ENCODE data around the gene NDEL1. TPM values are rescaled to one million over a fixed set of nuclear protein-coding genes. Genes with fewer than 3 reads are reported as not detected.

NDEL1 gene
- total and polyA plus RNA-seq, 4 donors = 15.3 to 52.3 (median 35.4) TPM

DNA sequence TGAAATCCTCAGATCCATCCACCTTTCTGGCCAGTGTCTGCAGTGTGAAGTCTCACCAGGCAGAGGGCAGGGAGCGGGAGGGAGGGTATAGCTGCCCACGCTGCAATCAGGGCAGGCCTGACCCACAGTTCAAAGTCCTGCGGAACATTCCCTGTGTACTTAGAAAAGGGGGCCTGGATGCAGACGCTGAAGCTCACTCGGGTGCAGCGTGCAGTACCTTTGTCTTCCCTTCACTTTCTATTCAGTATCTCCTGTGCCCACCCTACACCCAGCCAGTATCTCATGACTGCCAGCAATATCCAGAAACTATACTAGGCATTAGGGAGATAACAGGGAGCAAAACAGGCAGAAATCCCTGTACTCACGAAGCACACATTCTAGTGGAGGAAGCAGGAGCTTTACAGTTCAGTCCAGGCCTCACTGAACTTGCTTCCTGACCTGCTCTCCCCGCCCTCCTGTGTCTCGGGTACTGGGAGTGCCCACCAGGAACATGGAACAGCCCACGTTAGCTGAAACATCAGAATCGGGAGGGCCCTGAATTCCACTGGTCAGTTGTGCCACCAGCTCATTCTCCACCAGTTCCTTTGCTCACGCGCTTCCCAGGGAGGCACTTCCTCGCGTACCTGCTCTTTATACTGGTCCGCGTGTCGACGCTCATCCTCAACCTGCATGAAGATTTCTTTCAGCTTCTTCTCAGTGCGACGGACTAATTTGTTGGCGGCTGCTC lies 42.2 kb downstream of the NDEL1 start:
- Histone ChIP-seq H3K4me3 (ENCODE audit: low read depth in 1 of 3, low read length in 3 of 3) (no peak overlapping the region), H3K36me3 (ENCODE audit: control insufficient read depth in 4 of 4, insufficient read depth in 3 of 4, low read depth in 1 of 4, low read length in 3 of 4) (peaks cover 0 to 56% (median 36%) of the 10 kb centered on the region in 4 donors), H3K9ac (ENCODE audit: low read depth in 1 of 2, low read length in 2 of 2) (peak overlapping the region in 1 of 2 donors; percentile 19), H3K27me3 (ENCODE audit: control insufficient read depth in 4 of 4, insufficient read depth in 4 of 4, low read length in 3 of 4) (no peaks in the 10 kb centered on the region), H3K9me3 (ENCODE audit: control insufficient read depth in 4 of 4, low read length in 3 of 4) (no peaks in the 10 kb centered on the region), H3K4me1 (ENCODE audit: control insufficient read depth in 4 of 4, insufficient read depth in 4 of 4, low read length in 3 of 4) (peaks cover 3 to 23% (median 16%) of the 10 kb centered on the region in 4 donors), H3K27ac (ENCODE audit: low read depth in 1 of 2, low read length in 2 of 2) (peak overlapping the region; percentile 50 to 53)
- TF ChIP-seq RAD21 (IDR thresholded peaks at IDR 0.05) (peak; percentile 50 to 67), MAX (IDR thresholded peaks at IDR 0.05) (peak; percentile 76), JUND (IDR thresholded peaks at IDR 0.05) (peak; percentile 48 to 53), SP1 (IDR thresholded peaks at IDR 0.05) (peak; percentile 86), ATF3 (IDR thresholded peaks at IDR 0.05) (no peak), TAF1 (conservative IDR thresholded peaks at IDR 0.05) (no peak), NR2F2 (IDR thresholded peaks at IDR 0.05) (no peak), GABPA (IDR thresholded peaks at IDR 0.05 in 1 of 2, conservative IDR thresholded peaks at IDR 0.05 in 1 of 2) (no peak), CTCF (IDR thresholded peaks at IDR 0.05; ENCODE audit: low read depth, low read length, missing input control) (no peak), FOXA1 (IDR thresholded peaks at IDR 0.05) (peak; percentile 56), HNF4G (IDR thresholded peaks at IDR 0.05) (peak; percentile 93), EGR1 (IDR thresholded peaks at IDR 0.05; ENCODE audit: low read depth in 2 of 2) (peak in 1 of 2 donors; percentile 63), RXRA (IDR thresholded peaks at IDR 0.05) (peak; percentile 87 to 91), HNF4A (conservative IDR thresholded peaks at IDR 0.05) (peak; percentile 98 to 99), FOXA2 (IDR thresholded peaks at IDR 0.05) (peak; percentile 87), YY1 (IDR thresholded peaks at IDR 0.05) (peak; percentile 41)
- TF ChIP-seq, protein P1, sequence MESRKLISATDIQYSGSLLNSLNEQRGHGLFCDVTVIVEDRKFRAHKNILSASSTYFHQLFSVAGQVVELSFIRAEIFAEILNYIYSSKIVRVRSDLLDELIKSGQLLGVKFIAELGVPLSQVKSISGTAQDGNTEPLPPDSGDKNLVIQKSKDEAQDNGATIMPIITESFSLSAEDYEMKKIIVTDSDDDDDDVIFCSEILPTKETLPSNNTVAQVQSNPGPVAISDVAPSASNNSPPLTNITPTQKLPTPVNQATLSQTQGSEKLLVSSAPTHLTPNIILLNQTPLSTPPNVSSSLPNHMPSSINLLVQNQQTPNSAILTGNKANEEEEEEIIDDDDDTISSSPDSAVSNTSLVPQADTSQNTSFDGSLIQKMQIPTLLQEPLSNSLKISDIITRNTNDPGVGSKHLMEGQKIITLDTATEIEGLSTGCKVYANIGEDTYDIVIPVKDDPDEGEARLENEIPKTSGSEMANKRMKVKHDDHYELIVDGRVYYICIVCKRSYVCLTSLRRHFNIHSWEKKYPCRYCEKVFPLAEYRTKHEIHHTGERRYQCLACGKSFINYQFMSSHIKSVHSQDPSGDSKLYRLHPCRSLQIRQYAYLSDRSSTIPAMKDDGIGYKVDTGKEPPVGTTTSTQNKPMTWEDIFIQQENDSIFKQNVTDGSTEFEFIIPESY (IDR thresholded peaks at IDR 0.05) = no peak
- TF ChIP-seq, protein P2, sequence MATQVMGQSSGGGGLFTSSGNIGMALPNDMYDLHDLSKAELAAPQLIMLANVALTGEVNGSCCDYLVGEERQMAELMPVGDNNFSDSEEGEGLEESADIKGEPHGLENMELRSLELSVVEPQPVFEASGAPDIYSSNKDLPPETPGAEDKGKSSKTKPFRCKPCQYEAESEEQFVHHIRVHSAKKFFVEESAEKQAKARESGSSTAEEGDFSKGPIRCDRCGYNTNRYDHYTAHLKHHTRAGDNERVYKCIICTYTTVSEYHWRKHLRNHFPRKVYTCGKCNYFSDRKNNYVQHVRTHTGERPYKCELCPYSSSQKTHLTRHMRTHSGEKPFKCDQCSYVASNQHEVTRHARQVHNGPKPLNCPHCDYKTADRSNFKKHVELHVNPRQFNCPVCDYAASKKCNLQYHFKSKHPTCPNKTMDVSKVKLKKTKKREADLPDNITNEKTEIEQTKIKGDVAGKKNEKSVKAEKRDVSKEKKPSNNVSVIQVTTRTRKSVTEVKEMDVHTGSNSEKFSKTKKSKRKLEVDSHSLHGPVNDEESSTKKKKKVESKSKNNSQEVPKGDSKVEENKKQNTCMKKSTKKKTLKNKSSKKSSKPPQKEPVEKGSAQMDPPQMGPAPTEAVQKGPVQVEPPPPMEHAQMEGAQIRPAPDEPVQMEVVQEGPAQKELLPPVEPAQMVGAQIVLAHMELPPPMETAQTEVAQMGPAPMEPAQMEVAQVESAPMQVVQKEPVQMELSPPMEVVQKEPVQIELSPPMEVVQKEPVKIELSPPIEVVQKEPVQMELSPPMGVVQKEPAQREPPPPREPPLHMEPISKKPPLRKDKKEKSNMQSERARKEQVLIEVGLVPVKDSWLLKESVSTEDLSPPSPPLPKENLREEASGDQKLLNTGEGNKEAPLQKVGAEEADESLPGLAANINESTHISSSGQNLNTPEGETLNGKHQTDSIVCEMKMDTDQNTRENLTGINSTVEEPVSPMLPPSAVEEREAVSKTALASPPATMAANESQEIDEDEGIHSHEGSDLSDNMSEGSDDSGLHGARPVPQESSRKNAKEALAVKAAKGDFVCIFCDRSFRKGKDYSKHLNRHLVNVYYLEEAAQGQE (IDR thresholded peaks at IDR 0.05) = peak; percentile 18
- peak; percentile 34 for DNase-seq (ENCODE audit: low spot score)
- 67% methylated on average over 22 of the region's 22 CpGs for WGBS
